Astrocyte (in vitro differentiated cells and primary cell): ENCODE data around the gene SIAE. TPM values are rescaled to one million over a fixed set of nuclear protein-coding genes. Genes with fewer than 3 reads are reported as not detected.
"Not testable (repeated sequence)": the region's sequence is repeated elsewhere in the genome, so short reads cannot be mapped to it uniquely, and the experiment has no call there.

Source experiments
- DNase-seq: peaks from one replicate; pipeline ENCODE4 v3.0.0-alpha.2; 2010; ENCODE audit warnings: low read depth
- FAIRE-seq: peaks from 2 replicates; lab custom pipeline; 2011; peaks lifted over from hg19 to GRCh38; lab: Jason Lieb, UNC
- H2AFZ ChIP-seq: 2 replicates; pipeline ENCODE4 v1.6.0; 2012; ENCODE audit warnings: low read depth, low read length, inconsistent platforms
- H3K27ac ChIP-seq: 2 replicates; pipeline ENCODE4 v1.5.1; 2011; ENCODE audit warnings: low read depth, low read length, inconsistent platforms
- H3K27me3 ChIP-seq: 2 replicates; pipeline ENCODE4 v1.6.0; 2011; ENCODE audit warnings: low read length, inconsistent platforms; ENCODE audit not compliant: insufficient read depth
- H3K36me3 ChIP-seq: 2 replicates; pipeline ENCODE4 v1.5.1; 2011; ENCODE audit warnings: low read length, inconsistent platforms; ENCODE audit not compliant: insufficient read depth
- H3K4me1 ChIP-seq: 2 replicates; pipeline ENCODE4 v1.5.1; 2011; ENCODE audit warnings: low read length, inconsistent platforms; ENCODE audit not compliant: insufficient read depth
- H3K4me2 ChIP-seq: 2 replicates; pipeline ENCODE4 v1.6.0; 2012; ENCODE audit warnings: low read length, inconsistent platforms
- H3K4me3 ChIP-seq: 2 replicates; pipeline ENCODE4 v1.5.1; 2011; ENCODE audit warnings: low read depth, mild to moderate bottlenecking, low read length, inconsistent platforms; ENCODE audit not compliant: insufficient read depth
- H3K79me2 ChIP-seq: 2 replicates; pipeline ENCODE4 v1.6.0; 2012; ENCODE audit warnings: mild to moderate bottlenecking, low read length, inconsistent platforms; ENCODE audit not compliant: insufficient read depth
- H3K9ac ChIP-seq: 2 replicates; pipeline ENCODE4 v1.6.0; 2012; ENCODE audit warnings: mild to moderate bottlenecking, low read length, inconsistent platforms
- H3K9me3 ChIP-seq: 2 replicates; pipeline ENCODE4 v1.5.1; 2012; ENCODE audit warnings: low read depth, mild to moderate bottlenecking, low read length, inconsistent platforms; ENCODE audit not compliant: insufficient read depth
- H4K20me1 ChIP-seq: 2 replicates; pipeline ENCODE4 v1.6.0; 2012; ENCODE audit warnings: low read length, inconsistent platforms; ENCODE audit not compliant: insufficient read depth
- H3K27ac Mint-ChIP-seq: one replicate; pipeline ENCODE4 v1.8.0; 2021; ENCODE audit warnings: mild to moderate bottlenecking, mixed read lengths; ENCODE audit not compliant: unreplicated experiment
- H3K27me3 Mint-ChIP-seq: one replicate; pipeline ENCODE4 v1.8.0; 2021; ENCODE audit warnings: low read depth, mixed read lengths; ENCODE audit not compliant: unreplicated experiment
- H3K36me3 Mint-ChIP-seq: one replicate; pipeline ENCODE4 v1.8.0; 2021; ENCODE audit warnings: low read depth, mixed read lengths; ENCODE audit not compliant: unreplicated experiment
- H3K4me1 Mint-ChIP-seq: one replicate; pipeline ENCODE4 v1.8.0; 2021; ENCODE audit warnings: low read depth, mixed read lengths; ENCODE audit not compliant: unreplicated experiment
- H3K4me3 Mint-ChIP-seq: one replicate; pipeline ENCODE4 v1.8.0; 2021; ENCODE audit warnings: mild to moderate bottlenecking, moderate library complexity, mixed read lengths; ENCODE audit not compliant: unreplicated experiment
- H3K9me3 Mint-ChIP-seq: one replicate; pipeline ENCODE4 v1.8.0; 2021; ENCODE audit warnings: mild to moderate bottlenecking, mixed read lengths; ENCODE audit not compliant: unreplicated experiment
- EZH2 ChIP-seq: IDR thresholded peaks from 2 replicates; pipeline ENCODE4 v1.6.1; 2012; ENCODE audit warnings: mild to moderate bottlenecking, low read length, inconsistent platforms; ENCODE audit not compliant: insufficient read depth
- total RNA-seq: library from RNA; stranded (reverse); gene quantifications from 2 replicates; pipeline ENCODE4 v1.2.1, GENCODE V29; 2021
- TF ChIP-seq, protein P1 (sequence below): IDR thresholded peaks from 2 replicates; pipeline ENCODE4 v1.5.1; 2011; ENCODE audit warnings: low read depth, mild to moderate bottlenecking, inconsistent platforms, low read length, moderate library complexity; ENCODE audit not compliant: insufficient read depth

SIAE gene
- total RNA-seq, 1 donor from 2014 or later = 15.4 TPM

DNA sequence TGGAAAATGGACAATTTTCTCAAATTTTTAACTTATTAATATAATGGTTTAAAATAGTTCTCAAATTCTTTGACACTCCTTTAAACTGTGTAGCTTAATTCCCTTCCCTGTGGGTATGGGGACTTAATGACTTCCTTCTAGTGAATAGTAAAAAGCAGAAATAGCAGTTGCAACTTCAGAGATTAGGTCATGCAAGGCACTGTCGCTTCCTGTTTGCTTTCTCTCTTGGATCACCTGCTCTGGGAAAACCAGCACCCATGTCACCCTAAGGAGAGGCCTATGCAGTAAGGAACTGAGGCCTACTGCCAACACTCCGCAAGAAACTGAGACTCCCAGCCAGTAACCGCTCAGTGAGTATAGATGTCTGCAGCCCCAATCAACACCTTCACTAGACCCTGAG, 67.8 kb downstream of the SIAE start:
- no peak overlapping the region for H3K9ac ChIP-seq
- no peaks in the 10 kb centered on the region for H4K20me1 ChIP-seq
- H3K27me3 ChIP-seq = no peaks in the 10 kb centered on the region
- FAIRE-seq (no peak), DNase-seq (no peak)
- Mint-ChIP-seq H3K36me3 (no peaks in the 10 kb centered on the region), H3K27ac (no peak overlapping the region), H3K4me3 (no peak overlapping the region), H3K27me3 (no peaks in the 10 kb centered on the region), H3K4me1 (peaks cover 4% of the 10 kb centered on the region), H3K9me3 (no peaks in the 10 kb centered on the region)
- no peak overlapping the region for H2AFZ ChIP-seq
- H3K27ac ChIP-seq = no peak overlapping the region
- no peaks in the 10 kb centered on the region for H3K4me1 ChIP-seq
- H3K79me2 ChIP-seq = no peaks in the 10 kb centered on the region
- no peak overlapping the region for H3K4me3 ChIP-seq
- H3K36me3 ChIP-seq = no peaks in the 10 kb centered on the region
- TF ChIP-seq, protein P1, sequence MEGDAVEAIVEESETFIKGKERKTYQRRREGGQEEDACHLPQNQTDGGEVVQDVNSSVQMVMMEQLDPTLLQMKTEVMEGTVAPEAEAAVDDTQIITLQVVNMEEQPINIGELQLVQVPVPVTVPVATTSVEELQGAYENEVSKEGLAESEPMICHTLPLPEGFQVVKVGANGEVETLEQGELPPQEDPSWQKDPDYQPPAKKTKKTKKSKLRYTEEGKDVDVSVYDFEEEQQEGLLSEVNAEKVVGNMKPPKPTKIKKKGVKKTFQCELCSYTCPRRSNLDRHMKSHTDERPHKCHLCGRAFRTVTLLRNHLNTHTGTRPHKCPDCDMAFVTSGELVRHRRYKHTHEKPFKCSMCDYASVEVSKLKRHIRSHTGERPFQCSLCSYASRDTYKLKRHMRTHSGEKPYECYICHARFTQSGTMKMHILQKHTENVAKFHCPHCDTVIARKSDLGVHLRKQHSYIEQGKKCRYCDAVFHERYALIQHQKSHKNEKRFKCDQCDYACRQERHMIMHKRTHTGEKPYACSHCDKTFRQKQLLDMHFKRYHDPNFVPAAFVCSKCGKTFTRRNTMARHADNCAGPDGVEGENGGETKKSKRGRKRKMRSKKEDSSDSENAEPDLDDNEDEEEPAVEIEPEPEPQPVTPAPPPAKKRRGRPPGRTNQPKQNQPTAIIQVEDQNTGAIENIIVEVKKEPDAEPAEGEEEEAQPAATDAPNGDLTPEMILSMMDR = no peak
- no peak for TF ChIP-seq EZH2
- no peaks in the 10 kb centered on the region for H3K9me3 ChIP-seq
- no peak overlapping the region for H3K4me2 ChIP-seq

DNA sequence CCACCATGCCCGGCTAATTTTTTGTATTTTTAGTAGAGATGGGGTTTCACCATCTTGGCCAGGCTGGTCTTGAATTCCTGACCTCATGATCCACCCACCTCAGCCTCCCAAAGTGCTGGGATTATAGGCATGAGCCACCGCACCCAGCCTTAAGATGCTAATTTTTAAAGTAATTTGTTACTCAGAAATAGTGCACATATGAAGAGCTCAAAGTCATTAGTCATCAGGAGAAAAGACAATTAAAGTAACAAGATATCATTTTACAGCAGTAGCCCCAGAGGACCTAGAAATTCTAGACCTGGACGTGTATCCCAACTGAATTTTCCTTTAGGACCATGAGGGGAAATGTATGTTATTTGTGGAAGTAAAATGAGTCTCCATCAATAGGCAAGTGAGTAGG, 70.8 kb downstream of the SIAE start:
- not testable (repeated sequence) for H3K4me2 ChIP-seq, H3K27ac ChIP-seq, H4K20me1 ChIP-seq, H3K9ac ChIP-seq, H3K27me3 Mint-ChIP-seq, H3K4me3 ChIP-seq, H3K9me3 Mint-ChIP-seq, H3K4me3 Mint-ChIP-seq, H3K27me3 ChIP-seq, FAIRE-seq, H3K4me1 Mint-ChIP-seq, H3K36me3 Mint-ChIP-seq, H3K27ac Mint-ChIP-seq, H3K4me1 ChIP-seq, H3K36me3 ChIP-seq, H3K9me3 ChIP-seq, DNase-seq, H2AFZ ChIP-seq, H3K79me2 ChIP-seq

DNA sequence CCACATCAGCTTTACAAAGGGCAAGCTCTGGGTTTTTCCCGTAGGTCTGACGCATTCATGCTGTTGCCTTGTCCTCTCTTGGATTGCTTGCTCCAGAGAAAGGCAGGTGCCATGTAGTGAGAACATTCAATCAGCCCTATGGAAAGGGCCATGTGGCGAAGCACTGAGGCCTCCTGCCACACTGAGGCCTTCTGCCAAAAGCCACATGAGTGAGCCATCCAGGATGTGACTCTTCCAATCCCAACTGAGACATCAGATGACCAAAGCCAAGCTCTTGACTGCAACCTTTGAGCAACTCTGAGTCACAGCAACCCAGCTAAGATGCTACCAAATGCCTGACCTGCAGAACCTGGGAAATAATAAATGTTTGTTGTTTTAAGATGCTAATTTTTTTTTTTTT, 71.3 kb downstream of the SIAE start:
- Mint-ChIP-seq H3K27me3 (no peaks in the 10 kb centered on the region), H3K4me3 (no peak overlapping the region), H3K27ac (no peak overlapping the region), H3K9me3 (no peaks in the 10 kb centered on the region), H3K4me1 (no peaks in the 10 kb centered on the region), H3K36me3 (no peaks in the 10 kb centered on the region)
- FAIRE-seq = no peak
- H3K9me3 ChIP-seq = no peaks in the 10 kb centered on the region
- no peaks in the 10 kb centered on the region for H3K4me1 ChIP-seq
- peaks cover 4% of the 10 kb centered on the region for H3K27me3 ChIP-seq
- H3K79me2 ChIP-seq = no peaks in the 10 kb centered on the region
- DNase-seq = peak; percentile 39
- H3K36me3 ChIP-seq = no peaks in the 10 kb centered on the region
- no peak overlapping the region for H3K27ac ChIP-seq
- TF ChIP-seq EZH2 = no peak
- TF ChIP-seq, protein P1 = no peak
- H3K4me2 ChIP-seq = no peak overlapping the region
- no peak overlapping the region for H3K4me3 ChIP-seq
- no peak overlapping the region for H2AFZ ChIP-seq
- no peaks in the 10 kb centered on the region for H4K20me1 ChIP-seq
- H3K9ac ChIP-seq = no peak overlapping the region
